Measurements from ENCODE around the gene GRM5. TPM values are rescaled to one million over a fixed set of nuclear protein-coding genes. Genes with fewer than 3 reads are reported as not detected.
A peak's percentile ranks its signal among the peaks of the same experiment; 100 is the strongest.

GRM5 gene
- total RNA-seq, 1 experiment from 2014 or later, result not detected

GRCh38 chr11:88487646-88488045 lies 578.1 kb downstream of the GRM5 start:
- no peak overlapping the region for H3K4me3 ChIP-seq (ENCODE audit: low read length)
- H3K79me2 ChIP-seq (ENCODE audit: low read length), result no peaks in the 10 kb centered on the region
- no peak overlapping the region for H3K4me2 ChIP-seq (ENCODE audit: low read depth, low read length, poor library complexity, severe bottlenecking)
- no peaks in the 10 kb centered on the region for H3K9me2 ChIP-seq (replicated peaks; ENCODE audit: insufficient read depth, low read length)
- H3K36me3 ChIP-seq (ENCODE audit: insufficient read depth, low read length), result no peaks in the 10 kb centered on the region
- no peaks in the 10 kb centered on the region for H3K9me3 ChIP-seq (ENCODE audit: low read length)
- H3K27ac ChIP-seq (ENCODE audit: low read length), result no peak overlapping the region
- no peak overlapping the region for H2AFZ ChIP-seq (ENCODE audit: low read length)
- no peaks in the 10 kb centered on the region for H3K4me1 ChIP-seq (ENCODE audit: low read length)
- no peak overlapping the region for H3K9ac ChIP-seq (ENCODE audit: low read length)
- no peak for DNase-seq
- H4K20me1 ChIP-seq (ENCODE audit: insufficient read depth, low read depth, low read length), result no peaks in the 10 kb centered on the region
- H3K27me3 ChIP-seq (ENCODE audit: low read length), result no peaks in the 10 kb centered on the region

GRCh38 chr11:88484873-88485621 lies 580.7 kb downstream of the GRM5 start:
- Histone ChIP-seq H4K20me1 (ENCODE audit: insufficient read depth, low read depth, low read length) (no peaks in the 10 kb centered on the region), H3K27ac (ENCODE audit: low read length) (no peak overlapping the region), H3K27me3 (ENCODE audit: low read length) (no peaks in the 10 kb centered on the region), H3K79me2 (ENCODE audit: low read length) (no peaks in the 10 kb centered on the region), H3K4me3 (ENCODE audit: low read length) (no peak overlapping the region), H3K9me2 (replicated peaks; ENCODE audit: insufficient read depth, low read length) (no peaks in the 10 kb centered on the region), H3K36me3 (ENCODE audit: insufficient read depth, low read length) (no peaks in the 10 kb centered on the region), H3K4me2 (ENCODE audit: low read depth, low read length, poor library complexity, severe bottlenecking) (no peak overlapping the region), H3K4me1 (ENCODE audit: low read length) (no peaks in the 10 kb centered on the region), H2AFZ (ENCODE audit: low read length) (peak overlapping the region; percentile 30), H3K9me3 (ENCODE audit: low read length) (no peaks in the 10 kb centered on the region), H3K9ac (ENCODE audit: low read length) (no peak overlapping the region)
- DNase-seq, result peak; percentile 94

GRCh38 chr11:88482871-88483301 lies 582.9 kb downstream of the GRM5 start:
- no peak for DNase-seq
- no peak overlapping the region for H3K4me2 ChIP-seq (ENCODE audit: low read depth, low read length, poor library complexity, severe bottlenecking)

GRCh38 chr11:88480223-88480622 lies 585.6 kb downstream of the GRM5 start:
- no peaks in the 10 kb centered on the region for H3K36me3 ChIP-seq (ENCODE audit: insufficient read depth, low read length)
- no peak overlapping the region for H3K27ac ChIP-seq (ENCODE audit: low read length)
- no peak for DNase-seq
- no peak overlapping the region for H3K4me3 ChIP-seq (ENCODE audit: low read length)
- no peaks in the 10 kb centered on the region for H4K20me1 ChIP-seq (ENCODE audit: insufficient read depth, low read depth, low read length)
- no peaks in the 10 kb centered on the region for H3K79me2 ChIP-seq (ENCODE audit: low read length)
- no peaks in the 10 kb centered on the region for H3K27me3 ChIP-seq (ENCODE audit: low read length)
- no peaks in the 10 kb centered on the region for H3K9me2 ChIP-seq (replicated peaks; ENCODE audit: insufficient read depth, low read length)
- no peaks in the 10 kb centered on the region for H3K4me1 ChIP-seq (ENCODE audit: low read length)
- H3K9me3 ChIP-seq (ENCODE audit: low read length), result no peaks in the 10 kb centered on the region
- no peak overlapping the region for H2AFZ ChIP-seq (ENCODE audit: low read length)
- H3K9ac ChIP-seq (ENCODE audit: low read length), result no peak overlapping the region
- H3K4me2 ChIP-seq (ENCODE audit: low read depth, low read length, poor library complexity, severe bottlenecking), result no peak overlapping the region

More at GRCh38 chr11:88482871-88483301, 582.9 kb downstream of the GRM5 start:
- Histone ChIP-seq H3K79me2 (ENCODE audit: low read length) (no peaks in the 10 kb centered on the region), H3K9me3 (ENCODE audit: low read length) (no peaks in the 10 kb centered on the region), H3K36me3 (ENCODE audit: insufficient read depth, low read length) (no peaks in the 10 kb centered on the region), H3K4me3 (ENCODE audit: low read length) (no peak overlapping the region), H4K20me1 (ENCODE audit: insufficient read depth, low read depth, low read length) (no peaks in the 10 kb centered on the region), H3K27me3 (ENCODE audit: low read length) (no peaks in the 10 kb centered on the region), H3K27ac (ENCODE audit: low read length) (no peak overlapping the region), H3K4me1 (ENCODE audit: low read length) (no peaks in the 10 kb centered on the region), H2AFZ (ENCODE audit: low read length) (no peak overlapping the region), H3K9ac (ENCODE audit: low read length) (no peak overlapping the region), H3K9me2 (replicated peaks; ENCODE audit: insufficient read depth, low read length) (no peaks in the 10 kb centered on the region)

GRCh38 chr11:88478136-88478815 lies 587.5 kb downstream of the GRM5 start:
- H2AFZ ChIP-seq (ENCODE audit: low read length), result no peak overlapping the region
- no peak overlapping the region for H3K27ac ChIP-seq (ENCODE audit: low read length)
- no peaks in the 10 kb centered on the region for H3K79me2 ChIP-seq (ENCODE audit: low read length)
- no peaks in the 10 kb centered on the region for H3K36me3 ChIP-seq (ENCODE audit: insufficient read depth, low read length)
- H3K9ac ChIP-seq (ENCODE audit: low read length), result no peak overlapping the region
- no peaks in the 10 kb centered on the region for H3K9me2 ChIP-seq (replicated peaks; ENCODE audit: insufficient read depth, low read length)
- no peaks in the 10 kb centered on the region for H4K20me1 ChIP-seq (ENCODE audit: insufficient read depth, low read depth, low read length)
- no peak for DNase-seq
- H3K27me3 ChIP-seq (ENCODE audit: low read length), result no peaks in the 10 kb centered on the region
- H3K4me3 ChIP-seq (ENCODE audit: low read length), result no peak overlapping the region
- no peak overlapping the region for H3K4me2 ChIP-seq (ENCODE audit: low read depth, low read length, poor library complexity, severe bottlenecking)
- H3K9me3 ChIP-seq (ENCODE audit: low read length), result no peaks in the 10 kb centered on the region
- no peaks in the 10 kb centered on the region for H3K4me1 ChIP-seq (ENCODE audit: low read length)

- no peaks in the 10 kb centered on the region for H3K9me3 ChIP-seq (ENCODE audit: low read length)
- DNase-seq, result no peak
These were observed 589.8 kb downstream of the GRM5 start for GRCh38 chr11:88475991-88476418.

GRCh38 chr11:88474655-88475054 lies 591.1 kb downstream of the GRM5 start:
- no peaks in the 10 kb centered on the region for H3K4me1 ChIP-seq (ENCODE audit: low read length)
- H3K27ac ChIP-seq (ENCODE audit: low read length), result no peak overlapping the region
- H3K27me3 ChIP-seq (ENCODE audit: low read length), result no peaks in the 10 kb centered on the region
- no peaks in the 10 kb centered on the region for H4K20me1 ChIP-seq (ENCODE audit: insufficient read depth, low read depth, low read length)
- H2AFZ ChIP-seq (ENCODE audit: low read length), result no peak overlapping the region
- H3K4me2 ChIP-seq (ENCODE audit: low read depth, low read length, poor library complexity, severe bottlenecking), result no peak overlapping the region
- H3K9me2 ChIP-seq (replicated peaks; ENCODE audit: insufficient read depth, low read length), result no peaks in the 10 kb centered on the region
- no peaks in the 10 kb centered on the region for H3K9me3 ChIP-seq (ENCODE audit: low read length)
- H3K9ac ChIP-seq (ENCODE audit: low read length), result no peak overlapping the region
- H3K4me3 ChIP-seq (ENCODE audit: low read length), result no peak overlapping the region
- no peaks in the 10 kb centered on the region for H3K36me3 ChIP-seq (ENCODE audit: insufficient read depth, low read length)
- no peaks in the 10 kb centered on the region for H3K79me2 ChIP-seq (ENCODE audit: low read length)
- peak; percentile 63 for DNase-seq

More at GRCh38 chr11:88475991-88476418, 589.8 kb downstream of the GRM5 start:
- no peak overlapping the region for H3K4me3 ChIP-seq (ENCODE audit: low read length)
- no peaks in the 10 kb centered on the region for H3K4me1 ChIP-seq (ENCODE audit: low read length)
- H3K79me2 ChIP-seq (ENCODE audit: low read length), result no peaks in the 10 kb centered on the region
- no peak overlapping the region for H3K9ac ChIP-seq (ENCODE audit: low read length)
- H3K4me2 ChIP-seq (ENCODE audit: low read depth, low read length, poor library complexity, severe bottlenecking), result no peak overlapping the region
- H3K9me2 ChIP-seq (replicated peaks; ENCODE audit: insufficient read depth, low read length), result no peaks in the 10 kb centered on the region
- H3K27me3 ChIP-seq (ENCODE audit: low read length), result no peaks in the 10 kb centered on the region
- no peaks in the 10 kb centered on the region for H4K20me1 ChIP-seq (ENCODE audit: insufficient read depth, low read depth, low read length)
- H2AFZ ChIP-seq (ENCODE audit: low read length), result no peak overlapping the region
- no peak overlapping the region for H3K27ac ChIP-seq (ENCODE audit: low read length)
- H3K36me3 ChIP-seq (ENCODE audit: insufficient read depth, low read length), result no peaks in the 10 kb centered on the region

- Histone ChIP-seq H3K9ac (ENCODE audit: low read length) (no peak overlapping the region), H2AFZ (ENCODE audit: low read length) (no peak overlapping the region), H3K9me3 (ENCODE audit: low read length) (no peaks in the 10 kb centered on the region)
These were observed 596.1 kb downstream of the GRM5 start for GRCh38 chr11:88469561-88470225.

More at GRCh38 chr11:88469561-88470225, 596.1 kb downstream of the GRM5 start:
- Histone ChIP-seq H3K4me1 (ENCODE audit: low read length) (no peaks in the 10 kb centered on the region), H3K79me2 (ENCODE audit: low read length) (no peaks in the 10 kb centered on the region), H3K36me3 (ENCODE audit: insufficient read depth, low read length) (no peaks in the 10 kb centered on the region), H3K9me2 (replicated peaks; ENCODE audit: insufficient read depth, low read length) (no peaks in the 10 kb centered on the region), H3K27ac (ENCODE audit: low read length) (no peak overlapping the region), H3K4me3 (ENCODE audit: low read length) (no peak overlapping the region), H4K20me1 (ENCODE audit: insufficient read depth, low read depth, low read length) (no peaks in the 10 kb centered on the region), H3K4me2 (ENCODE audit: low read depth, low read length, poor library complexity, severe bottlenecking) (no peak overlapping the region), H3K27me3 (ENCODE audit: low read length) (no peaks in the 10 kb centered on the region)
- no peak for DNase-seq
